Suppressor macrophage treated with lipopolysaccharide for 1 hour (primary cell): Measurements from ENCODE around the gene TMEM134.
"Not testable (repeated sequence)": the region's sequence is repeated elsewhere in the genome, so short reads cannot be mapped to it uniquely, and the experiment has no call there.

ENCODE experiments used
- DNase-seq, 3 donors: peaks; one replicate each; pipeline ENCODE4 v3.0.0-alpha.2; 2020 to 2022

TMEM134 gene

GRCh38 chr11:67437082-67437808 lies 31.8 kb downstream of the TMEM134 start, which contains the start of gene PTPRCAP:
PTPRCAP (minus strand) TSS chr11:67437682; CDS start chr11:67437619, 63 bp downstream.
- DNase-seq = no peak

- no peak for DNase-seq
These were observed 32.5 kb downstream of the TMEM134 start for GRCh38 chr11:67436459-67437081.

GRCh38 chr11:67435727-67436458 lies 33.2 kb downstream of the TMEM134 start:
- no peak for DNase-seq

GRCh38 chr11:67435031-67435726 lies 33.9 kb downstream of the TMEM134 start:
- DNase-seq = no peak

GRCh38 chr11:67434395-67434881 lies 34.6 kb downstream of the TMEM134 start:
- no peak for DNase-seq

GRCh38 chr11:67433536-67434394 lies 35.3 kb downstream of the TMEM134 start:
- DNase-seq = no peak

GRCh38 chr11:67432655-67433349 lies 36.2 kb downstream of the TMEM134 start:
- DNase-seq = no peak

GRCh38 chr11:67431346-67432249 lies 37.5 kb downstream of the TMEM134 start:
- DNase-seq = no peak

GRCh38 chr11:67429722-67430121 lies 39.3 kb downstream of the TMEM134 start:
- DNase-seq = no peak

- no peak for DNase-seq
These were observed 39.9 kb downstream of the TMEM134 start for GRCh38 chr11:67429038-67429668.

- peak; percentile 97 to 99 (median 98) for DNase-seq
These were observed 40.7 kb downstream of the TMEM134 start, which contains the start of gene RPS6KB2 for GRCh38 chr11:67428052-67429001. RPS6KB2 (plus strand) TSS chr11:67428494; CDS start chr11:67428546, 52 bp downstream.

- not testable (repeated sequence) for DNase-seq
These were observed 41.6 kb downstream of the TMEM134 start for GRCh38 chr11:67427364-67427859.

GRCh38 chr11:67423891-67424613 lies 45.0 kb downstream of the TMEM134 start:
- no peak for DNase-seq

- no peak for DNase-seq
These were observed 45.6 kb downstream of the TMEM134 start for GRCh38 chr11:67423466-67423865.

GRCh38 chr11:67422891-67423290 lies 46.2 kb downstream of the TMEM134 start:
- DNase-seq = no peak

GRCh38 chr11:67421430-67422031 lies 47.5 kb downstream of the TMEM134 start:
- no peak for DNase-seq
